Measurements from ENCODE around the gene PPP1R13L. TPM values are rescaled to one million over a fixed set of nuclear protein-coding genes. Genes with fewer than 3 reads are reported as not detected.
"Not testable (repeated sequence)": the region's sequence is repeated elsewhere in the genome, so short reads cannot be mapped to it uniquely, and the experiment has no call there.

Gene PPP1R13L
- polyA plus RNA-seq, 4 donors = 12.7 to 30.5 (median 21.3) TPM

DNA sequence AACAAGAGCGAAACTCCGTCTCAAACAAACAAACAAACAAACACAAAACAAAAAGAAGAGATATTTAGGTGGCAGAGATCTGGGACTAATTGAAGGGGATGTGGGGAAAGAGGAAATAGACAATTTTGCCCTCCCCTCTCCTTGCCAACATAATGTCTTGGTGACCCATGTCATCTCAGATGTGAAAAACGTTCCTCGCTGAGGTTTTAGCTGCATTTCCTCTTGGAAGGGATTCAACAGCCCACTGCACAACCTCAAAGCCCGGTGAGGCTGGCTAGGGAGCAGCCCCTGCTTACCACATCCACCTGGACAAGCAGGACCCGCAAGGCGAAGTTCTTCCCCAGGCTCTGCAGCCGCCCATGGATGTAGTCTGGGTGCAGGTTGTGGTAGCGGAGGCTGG, 13.9 kb upstream of the PPP1R13L start:
- no peaks in the 10 kb centered on the region for H3K27me3 ChIP-seq (ENCODE audit: control insufficient read depth in 3 of 3, insufficient read depth in 3 of 3, low read length in 3 of 3)
- peaks cover 2 to 6% (median 3%) of the 10 kb centered on the region in 3 donors for H3K4me1 ChIP-seq (ENCODE audit: control insufficient read depth in 3 of 3, insufficient read depth in 2 of 3, low read depth in 1 of 3, low read length in 2 of 3)
- peaks cover 0 to 78% (median 0%) of the 10 kb centered on the region in 3 donors for H3K36me3 ChIP-seq (ENCODE audit: control insufficient read depth in 3 of 3, insufficient read depth in 2 of 3, low read depth in 1 of 3, low read length in 3 of 3)
- no peak overlapping the region for H3K4me3 ChIP-seq (ENCODE audit: low read depth in 1 of 3, low read length in 3 of 3)
- no peak overlapping the region for H3K27ac ChIP-seq (ENCODE audit: low read depth in 1 of 3, low read length in 2 of 3)
- WGBS, 3 donors = 73 to 86% (median 77%) methylated on average over 9 of the region's 9 CpGs
- DNase-seq = no peak
- no peak for FAIRE-seq
- no peaks in the 10 kb centered on the region for H3K9me3 ChIP-seq (ENCODE audit: control insufficient read depth in 2 of 2, insufficient read depth in 1 of 2, low read depth in 1 of 2, low read length in 1 of 2)

DNA sequence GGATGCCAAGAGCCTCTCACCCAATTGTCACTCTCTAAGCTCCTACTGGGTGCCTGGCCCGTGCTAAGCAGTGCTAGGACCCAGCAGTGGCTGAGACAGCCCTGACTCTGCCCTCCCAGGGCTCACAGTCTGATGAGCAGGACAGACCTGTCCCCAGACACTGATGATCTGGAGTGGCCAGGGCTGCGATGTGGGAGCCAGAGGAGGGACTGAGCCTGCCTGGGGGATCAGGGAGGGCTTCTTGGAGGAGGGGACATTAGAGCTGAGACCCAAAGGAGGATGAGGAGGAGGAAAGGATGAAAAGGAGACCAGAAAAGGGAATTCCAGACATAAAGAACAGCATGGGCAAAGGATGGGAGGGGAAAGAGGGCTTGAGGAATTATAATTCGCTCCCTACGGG, 12.3 kb upstream of the PPP1R13L start:
- Histone ChIP-seq H3K4me3 (ENCODE audit: low read depth in 1 of 3, low read length in 3 of 3) (peak overlapping the region in 1 of 3 donors; percentile 18), H3K27ac (ENCODE audit: low read depth in 1 of 3, low read length in 2 of 3) (no peak overlapping the region), H3K27me3 (ENCODE audit: control insufficient read depth in 3 of 3, insufficient read depth in 3 of 3, low read length in 3 of 3) (no peaks in the 10 kb centered on the region), H3K36me3 (ENCODE audit: control insufficient read depth in 3 of 3, insufficient read depth in 2 of 3, low read depth in 1 of 3, low read length in 3 of 3) (peaks cover 2 to 85% (median 6%) of the 10 kb centered on the region in 3 donors), H3K4me1 (ENCODE audit: control insufficient read depth in 3 of 3, insufficient read depth in 2 of 3, low read depth in 1 of 3, low read length in 2 of 3) (no peaks in the 10 kb centered on the region), H3K9me3 (ENCODE audit: control insufficient read depth in 2 of 2, insufficient read depth in 1 of 2, low read depth in 1 of 2, low read length in 1 of 2) (no peaks in the 10 kb centered on the region)
- FAIRE-seq (no peak), DNase-seq (no peak)
- 69 to 91% (median 82%) methylated on average over 4 of the region's 4 CpGs for WGBS, 3 donors

DNA sequence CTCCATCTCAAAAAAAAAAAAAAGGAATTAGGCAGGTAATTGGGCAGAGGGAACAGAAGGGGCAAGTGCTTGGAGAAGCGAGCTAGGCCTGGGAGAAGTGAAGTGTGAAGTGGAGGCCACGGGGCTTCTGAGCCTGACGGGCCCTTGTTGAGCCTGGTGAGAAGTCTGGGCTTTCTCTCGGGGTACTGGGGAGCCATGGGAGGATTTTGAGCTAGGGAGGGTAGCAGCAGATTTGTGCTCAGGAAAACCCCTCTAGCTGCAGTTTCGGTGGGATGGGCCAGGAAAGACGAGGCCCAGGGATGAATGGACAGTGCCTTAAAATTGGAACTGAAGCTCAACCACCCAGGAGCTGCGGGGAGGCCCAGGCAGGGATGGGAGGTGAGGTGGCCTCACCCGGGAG, 9.6 kb upstream of the PPP1R13L start:
- DNase-seq (no peak), FAIRE-seq (no peak)
- H3K27me3 ChIP-seq (ENCODE audit: control insufficient read depth in 3 of 3, insufficient read depth in 3 of 3, low read length in 3 of 3) = no peaks in the 10 kb centered on the region
- WGBS, 3 donors = 93 to 95% (median 95%) methylated on average over 8 of the region's 8 CpGs
- H3K36me3 ChIP-seq (ENCODE audit: control insufficient read depth in 3 of 3, insufficient read depth in 2 of 3, low read depth in 1 of 3, low read length in 3 of 3) = peaks cover 2 to 67% (median 6%) of the 10 kb centered on the region in 3 donors
- H3K27ac ChIP-seq (ENCODE audit: low read depth in 1 of 3, low read length in 2 of 3) = no peak overlapping the region
- no peaks in the 10 kb centered on the region for H3K9me3 ChIP-seq (ENCODE audit: control insufficient read depth in 2 of 2, insufficient read depth in 1 of 2, low read depth in 1 of 2, low read length in 1 of 2)
- no peak overlapping the region for H3K4me3 ChIP-seq (ENCODE audit: low read depth in 1 of 3, low read length in 3 of 3)
- H3K4me1 ChIP-seq (ENCODE audit: control insufficient read depth in 3 of 3, insufficient read depth in 2 of 3, low read depth in 1 of 3, low read length in 2 of 3) = no peaks in the 10 kb centered on the region

GRCh38 chr19:45413497-45413896, 8.6 kb upstream of the PPP1R13L start:
- no peaks in the 10 kb centered on the region for H3K27me3 ChIP-seq (ENCODE audit: control insufficient read depth in 3 of 3, insufficient read depth in 3 of 3, low read length in 3 of 3)
- no peaks in the 10 kb centered on the region for H3K4me1 ChIP-seq (ENCODE audit: control insufficient read depth in 3 of 3, insufficient read depth in 2 of 3, low read depth in 1 of 3, low read length in 2 of 3)
- 89 to 91% (median 91%) methylated on average over 6 of the region's 6 CpGs for WGBS, 3 donors
- peaks cover 2 to 63% (median 6%) of the 10 kb centered on the region in 3 donors for H3K36me3 ChIP-seq (ENCODE audit: control insufficient read depth in 3 of 3, insufficient read depth in 2 of 3, low read depth in 1 of 3, low read length in 3 of 3)
- no peaks in the 10 kb centered on the region for H3K9me3 ChIP-seq (ENCODE audit: control insufficient read depth in 2 of 2, insufficient read depth in 1 of 2, low read depth in 1 of 2, low read length in 1 of 2)
- no peak overlapping the region for H3K4me3 ChIP-seq (ENCODE audit: low read depth in 1 of 3, low read length in 3 of 3)
- H3K27ac ChIP-seq (ENCODE audit: low read depth in 1 of 3, low read length in 2 of 3) = no peak overlapping the region
- FAIRE-seq (no peak), DNase-seq (no peak)

- DNase-seq; H3K4me1 ChIP-seq (ENCODE audit: control insufficient read depth in 3 of 3, insufficient read depth in 2 of 3, low read depth in 1 of 3, low read length in 2 of 3); FAIRE-seq; H3K27ac ChIP-seq (ENCODE audit: low read depth in 1 of 3, low read length in 2 of 3); H3K27me3 ChIP-seq (ENCODE audit: control insufficient read depth in 3 of 3, insufficient read depth in 3 of 3, low read length in 3 of 3); H3K4me3 ChIP-seq (ENCODE audit: low read depth in 1 of 3, low read length in 3 of 3); H3K9me3 ChIP-seq (ENCODE audit: control insufficient read depth in 2 of 2, insufficient read depth in 1 of 2, low read depth in 1 of 2, low read length in 1 of 2): not testable (repeated sequence)
- 95 to 97% (median 96%) methylated on average over 4 of the region's 4 CpGs for WGBS, 3 donors
- peaks cover 2 to 37% (median 6%) of the 10 kb centered on the region in 3 donors for H3K36me3 ChIP-seq (ENCODE audit: control insufficient read depth in 3 of 3, insufficient read depth in 2 of 3, low read depth in 1 of 3, low read length in 3 of 3)
Observed at GRCh38 chr19:45410330-45410729, 5.5 kb upstream of the PPP1R13L start.

DNA sequence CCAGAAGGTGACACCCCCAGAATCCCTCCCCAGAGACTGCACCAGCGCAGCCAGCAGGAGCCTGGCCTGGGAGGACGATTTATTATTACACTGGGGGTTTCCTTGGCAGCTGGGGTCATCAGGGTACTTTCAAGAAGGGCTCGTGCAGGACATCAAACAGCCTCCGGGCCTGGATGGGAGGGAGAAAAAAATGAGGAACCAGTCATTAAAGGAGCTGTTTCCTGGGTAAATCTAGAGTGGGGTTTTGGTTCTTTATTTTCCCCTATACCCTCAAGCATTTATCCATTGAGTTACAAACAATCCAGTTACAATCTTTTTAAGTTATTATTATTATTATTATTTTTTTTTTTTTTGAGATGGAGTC, 4.7 kb upstream of the PPP1R13L start:
- Histone ChIP-seq H3K27me3 (ENCODE audit: control insufficient read depth in 3 of 3, insufficient read depth in 3 of 3, low read length in 3 of 3) (peaks cover 0 to 7% (median 0%) of the 10 kb centered on the region in 3 donors), H3K4me1 (ENCODE audit: control insufficient read depth in 3 of 3, insufficient read depth in 2 of 3, low read depth in 1 of 3, low read length in 2 of 3) (peaks cover 0 to 11% (median 4%) of the 10 kb centered on the region in 3 donors), H3K36me3 (ENCODE audit: control insufficient read depth in 3 of 3, insufficient read depth in 2 of 3, low read depth in 1 of 3, low read length in 3 of 3) (peaks cover 2 to 32% (median 6%) of the 10 kb centered on the region in 3 donors), H3K27ac (ENCODE audit: low read depth in 1 of 3, low read length in 2 of 3) (no peak overlapping the region), H3K9me3 (ENCODE audit: control insufficient read depth in 2 of 2, insufficient read depth in 1 of 2, low read depth in 1 of 2, low read length in 1 of 2) (no peaks in the 10 kb centered on the region), H3K4me3 (ENCODE audit: low read depth in 1 of 3, low read length in 3 of 3) (no peak overlapping the region)
- DNase-seq (no peak), FAIRE-seq (no peak)
- WGBS, 3 donors = 71 to 79% (median 79%) methylated on average over 4 of the region's 4 CpGs

GRCh38 chr19:45408830-45409556, 4.1 kb upstream of the PPP1R13L start:
- Histone ChIP-seq H3K27me3 (ENCODE audit: control insufficient read depth in 3 of 3, insufficient read depth in 3 of 3, low read length in 3 of 3) (peaks cover 0 to 13% (median 0%) of the 10 kb centered on the region in 3 donors), H3K9me3 (ENCODE audit: control insufficient read depth in 2 of 2, insufficient read depth in 1 of 2, low read depth in 1 of 2, low read length in 1 of 2) (no peaks in the 10 kb centered on the region), H3K36me3 (ENCODE audit: control insufficient read depth in 3 of 3, insufficient read depth in 2 of 3, low read depth in 1 of 3, low read length in 3 of 3) (peaks cover 2 to 27% (median 6%) of the 10 kb centered on the region in 3 donors), H3K4me3 (ENCODE audit: low read depth in 1 of 3, low read length in 3 of 3) (no peak overlapping the region), H3K4me1 (ENCODE audit: control insufficient read depth in 3 of 3, insufficient read depth in 2 of 3, low read depth in 1 of 3, low read length in 2 of 3) (peaks cover 0 to 11% (median 4%) of the 10 kb centered on the region in 3 donors), H3K27ac (ENCODE audit: low read depth in 1 of 3, low read length in 2 of 3) (no peak overlapping the region)
- 85 to 91% (median 90%) methylated on average over 15 of the region's 15 CpGs for WGBS, 3 donors
- no peak for FAIRE-seq
- DNase-seq = no peak

GRCh38 chr19:45408121-45408520, 3.3 kb upstream of the PPP1R13L start:
- H3K4me1 ChIP-seq (ENCODE audit: control insufficient read depth in 3 of 3, insufficient read depth in 2 of 3, low read depth in 1 of 3, low read length in 2 of 3) = peaks cover 0 to 11% (median 4%) of the 10 kb centered on the region in 3 donors
- H3K27me3 ChIP-seq (ENCODE audit: control insufficient read depth in 3 of 3, insufficient read depth in 3 of 3, low read length in 3 of 3) = peaks cover 0 to 20% (median 0%) of the 10 kb centered on the region in 3 donors
- 89 to 94% (median 92%) methylated on average over 8 of the region's 8 CpGs for WGBS, 3 donors
- H3K27ac ChIP-seq (ENCODE audit: low read depth in 1 of 3, low read length in 2 of 3) = no peak overlapping the region
- FAIRE-seq (no peak), DNase-seq (no peak)
- peaks cover 0 to 18% (median under 1%) of the 10 kb centered on the region in 3 donors for H3K36me3 ChIP-seq (ENCODE audit: control insufficient read depth in 3 of 3, insufficient read depth in 2 of 3, low read depth in 1 of 3, low read length in 3 of 3)
- no peak overlapping the region for H3K4me3 ChIP-seq (ENCODE audit: low read depth in 1 of 3, low read length in 3 of 3)
- H3K9me3 ChIP-seq (ENCODE audit: control insufficient read depth in 2 of 2, insufficient read depth in 1 of 2, low read depth in 1 of 2, low read length in 1 of 2) = no peaks in the 10 kb centered on the region

Data from small intestine (tissue), 7 donors.